ENCODE measurements around the gene GSN.

Gene GSN

GRCh38 chr9:121354762-121355161 lies 86.8 kb downstream of the GSN start:
- no peak for DNase-seq

DNA sequence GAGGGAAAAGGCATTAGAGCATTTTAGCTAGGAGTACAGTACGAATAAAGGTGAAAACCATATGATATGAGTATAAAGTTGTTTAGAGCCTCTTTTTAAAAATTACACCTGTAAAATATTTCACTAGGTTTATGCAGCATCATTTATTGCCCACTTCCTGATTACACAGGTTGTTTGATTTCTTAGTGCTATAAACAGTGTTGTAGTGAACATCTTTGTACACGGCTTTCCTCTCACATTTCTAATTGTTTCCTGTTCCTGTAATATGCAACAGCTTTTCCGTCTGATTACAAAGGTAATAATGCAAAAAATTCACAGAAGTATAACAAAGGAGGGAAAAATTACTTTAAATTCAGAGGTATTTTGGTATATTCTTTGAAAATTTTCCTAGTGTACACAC lies 89.0 kb downstream of the GSN start:
- DNase-seq = no peak

DNA sequence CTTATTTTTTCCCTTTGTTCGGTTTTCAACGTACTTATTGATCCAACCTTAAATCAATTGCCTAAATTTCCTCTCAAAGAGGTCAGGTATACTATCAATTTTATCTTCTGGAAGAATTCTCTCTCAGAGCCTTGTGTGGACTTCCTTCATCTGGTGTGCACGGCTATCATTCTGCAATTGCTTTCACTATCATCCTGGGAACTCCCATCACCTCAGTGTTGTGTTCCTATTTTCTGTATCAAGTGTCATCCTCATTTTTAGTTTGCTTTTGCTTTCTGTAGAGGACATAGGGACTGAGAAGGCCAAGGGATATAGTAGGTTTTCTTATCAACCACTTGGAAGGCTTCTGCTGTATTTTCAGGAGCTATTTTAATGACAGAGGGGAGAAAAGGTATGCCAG lies 90.8 kb downstream of the GSN start:
- no peak for DNase-seq

DNA sequence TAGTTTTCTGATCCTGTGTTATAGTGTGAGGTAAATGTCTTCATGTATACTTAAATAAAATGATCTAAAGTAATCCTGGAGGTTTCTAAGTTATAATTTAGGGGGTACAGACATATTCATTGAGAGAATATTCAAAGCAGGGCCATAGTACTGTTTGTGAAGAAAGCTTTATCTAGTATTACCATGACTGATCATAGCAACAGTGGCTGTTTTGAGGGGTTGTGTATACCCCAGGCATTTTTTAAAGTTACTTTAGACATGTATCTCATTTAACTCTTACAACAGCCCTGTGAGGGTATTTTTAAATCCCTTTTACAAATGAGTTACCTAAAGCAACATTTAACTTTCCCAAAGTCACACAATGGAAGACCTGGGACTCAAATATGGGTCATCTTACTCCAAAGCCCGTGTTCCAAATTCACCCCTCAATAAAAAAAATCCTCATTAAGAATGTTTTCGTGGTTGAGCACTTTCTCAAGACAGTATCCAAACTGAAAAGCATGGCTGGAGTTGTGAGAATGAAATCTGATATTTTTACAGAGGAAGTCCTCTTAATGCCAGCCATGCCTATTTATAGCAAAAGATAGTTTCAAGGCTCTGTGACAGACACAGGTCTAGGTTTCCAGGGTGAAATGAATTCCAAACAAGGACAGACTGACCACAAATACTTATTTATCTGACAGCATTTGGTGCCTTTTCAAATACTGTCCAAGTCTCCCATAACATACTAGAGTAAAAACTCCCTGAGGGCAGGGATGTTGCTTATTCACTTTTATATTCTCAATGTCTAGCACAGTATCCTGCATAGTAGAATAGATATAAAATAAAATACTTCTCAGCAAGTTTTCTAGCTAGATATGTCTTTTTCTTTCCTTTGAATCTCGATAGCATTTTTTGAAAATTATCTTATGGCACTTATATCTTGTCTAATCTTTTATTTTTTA lies 91.7 kb downstream of the GSN start:
- DNase-seq = no peak

DNA sequence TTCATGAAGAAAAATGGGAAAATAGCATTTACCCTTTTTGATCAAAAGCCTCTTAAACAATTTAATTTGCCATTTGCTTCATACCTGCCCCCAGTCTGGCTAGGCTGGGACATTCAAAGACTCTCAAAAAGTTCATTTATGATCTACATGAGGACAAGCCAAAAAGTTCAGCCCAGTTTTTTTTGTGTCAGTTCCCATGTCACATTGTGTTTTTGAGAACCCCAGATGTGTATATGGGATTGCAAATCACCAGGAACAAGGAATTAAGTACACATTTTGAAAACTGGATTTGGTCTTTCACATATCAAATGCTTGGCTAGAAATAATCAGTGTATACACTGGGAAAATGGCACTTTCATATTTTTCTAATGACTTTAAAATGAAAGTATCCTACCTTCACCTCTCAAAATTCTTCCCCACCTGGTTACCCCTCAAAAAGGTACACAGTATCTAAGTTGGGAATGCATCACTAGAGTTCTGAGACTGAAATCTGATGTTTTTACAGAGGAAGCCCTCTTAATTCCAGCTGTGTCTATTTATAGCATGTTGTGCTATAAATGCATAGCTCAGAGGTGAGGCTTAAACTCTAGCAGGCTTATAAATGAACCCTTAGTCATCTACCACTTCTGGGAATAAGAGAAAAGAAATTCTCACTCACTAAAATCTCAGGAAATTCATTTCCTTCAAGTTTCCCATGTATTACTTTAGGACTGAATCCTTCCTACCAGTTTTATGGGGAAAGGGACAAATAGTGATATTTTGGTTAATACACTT lies 92.8 kb downstream of the GSN start:
- DNase-seq = no peak

DNA sequence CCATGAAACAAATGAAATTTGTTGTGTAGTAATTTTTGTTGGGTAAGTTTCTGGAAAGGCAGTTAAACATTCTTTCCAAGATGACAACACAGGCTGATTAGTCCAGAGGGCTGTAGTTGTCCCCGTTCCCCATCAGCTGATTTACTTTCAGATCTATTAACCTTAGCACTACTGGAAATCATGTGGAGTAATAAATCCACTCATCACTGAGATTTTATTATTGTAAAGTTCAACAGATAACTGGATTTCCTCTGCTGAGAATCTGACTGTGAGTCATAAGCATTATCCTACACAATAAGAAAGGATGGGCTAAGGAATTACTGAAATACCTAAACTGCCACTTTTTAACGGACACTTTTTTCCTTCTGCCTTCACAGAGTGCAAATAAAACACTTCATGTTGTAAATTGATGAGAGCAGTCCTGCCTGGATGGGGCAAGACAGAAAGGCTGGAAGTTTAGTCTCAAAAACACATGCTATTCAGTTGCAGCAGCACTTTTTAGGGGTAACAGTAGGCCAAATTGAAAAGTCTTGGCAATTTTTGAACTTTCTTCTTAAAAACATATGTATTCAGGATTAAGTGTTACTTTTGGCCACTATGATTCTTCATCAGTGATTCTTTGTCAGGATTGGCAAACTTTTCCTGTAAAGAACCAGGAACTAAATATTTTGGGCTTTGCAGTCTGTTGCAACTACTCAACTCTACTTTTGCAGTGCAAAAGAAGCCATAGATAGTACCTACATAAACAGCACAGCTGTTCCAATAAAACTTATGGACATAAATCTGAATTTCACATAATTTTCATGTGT lies 95.1 kb downstream of the GSN start:
- no peak for DNase-seq

- no peak for DNase-seq
Observed at GRCh38 chr9:121363622-121363961, 95.6 kb downstream of the GSN start.

- no peak for DNase-seq
Observed at GRCh38 chr9:121364077-121364476, 96.1 kb downstream of the GSN start.

DNA sequence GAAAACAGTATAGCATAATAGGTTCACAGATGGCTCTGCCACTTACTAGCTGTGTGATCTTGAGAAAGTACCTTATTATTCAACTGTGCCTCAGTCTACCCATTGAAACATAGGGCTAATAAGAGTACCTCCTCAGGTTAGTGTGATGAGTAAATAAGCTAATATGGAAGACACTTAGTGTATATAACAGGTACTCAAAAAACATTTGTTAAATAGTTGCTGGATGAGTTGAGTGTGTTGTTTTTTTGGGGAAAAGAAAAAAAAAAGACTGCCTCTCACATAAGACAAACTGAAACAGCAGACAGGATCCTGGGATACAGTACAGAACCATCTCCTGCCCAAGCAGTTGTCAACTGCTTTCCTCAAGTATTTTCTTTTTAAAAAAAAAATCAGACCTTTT lies 96.9 kb downstream of the GSN start:
- DNase-seq = no peak

GRCh38 chr9:121365564-121365963 lies 97.6 kb downstream of the GSN start:
- no peak for DNase-seq

DNA sequence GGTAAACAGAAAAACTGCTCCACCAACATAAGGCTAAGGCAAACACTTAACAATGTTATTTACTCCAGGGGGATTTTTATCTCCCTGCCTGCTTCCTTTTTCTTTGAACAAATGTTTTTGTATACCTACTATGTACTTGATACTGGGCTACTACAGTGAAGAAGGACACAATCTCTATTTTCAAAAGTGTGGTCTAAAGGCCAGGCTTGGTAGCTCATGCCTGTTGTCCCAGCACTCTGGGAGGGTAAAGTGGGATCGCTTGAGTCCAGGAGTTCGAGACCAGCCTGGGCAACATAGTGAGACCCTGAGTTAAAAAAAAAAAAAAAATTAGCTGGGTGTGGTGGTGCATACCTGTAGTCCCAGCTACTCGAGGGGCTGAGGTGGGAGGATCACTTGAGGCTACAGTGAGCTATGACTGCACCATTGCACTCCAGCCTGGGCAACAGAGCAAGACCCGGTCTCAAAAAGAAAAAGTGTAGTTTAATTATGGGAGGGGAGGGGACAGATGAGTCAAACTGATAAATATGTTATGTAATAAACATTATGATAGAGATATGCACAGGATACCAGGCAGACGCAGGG lies 98.7 kb downstream of the GSN start:
- DNase-seq = no peak

DNA sequence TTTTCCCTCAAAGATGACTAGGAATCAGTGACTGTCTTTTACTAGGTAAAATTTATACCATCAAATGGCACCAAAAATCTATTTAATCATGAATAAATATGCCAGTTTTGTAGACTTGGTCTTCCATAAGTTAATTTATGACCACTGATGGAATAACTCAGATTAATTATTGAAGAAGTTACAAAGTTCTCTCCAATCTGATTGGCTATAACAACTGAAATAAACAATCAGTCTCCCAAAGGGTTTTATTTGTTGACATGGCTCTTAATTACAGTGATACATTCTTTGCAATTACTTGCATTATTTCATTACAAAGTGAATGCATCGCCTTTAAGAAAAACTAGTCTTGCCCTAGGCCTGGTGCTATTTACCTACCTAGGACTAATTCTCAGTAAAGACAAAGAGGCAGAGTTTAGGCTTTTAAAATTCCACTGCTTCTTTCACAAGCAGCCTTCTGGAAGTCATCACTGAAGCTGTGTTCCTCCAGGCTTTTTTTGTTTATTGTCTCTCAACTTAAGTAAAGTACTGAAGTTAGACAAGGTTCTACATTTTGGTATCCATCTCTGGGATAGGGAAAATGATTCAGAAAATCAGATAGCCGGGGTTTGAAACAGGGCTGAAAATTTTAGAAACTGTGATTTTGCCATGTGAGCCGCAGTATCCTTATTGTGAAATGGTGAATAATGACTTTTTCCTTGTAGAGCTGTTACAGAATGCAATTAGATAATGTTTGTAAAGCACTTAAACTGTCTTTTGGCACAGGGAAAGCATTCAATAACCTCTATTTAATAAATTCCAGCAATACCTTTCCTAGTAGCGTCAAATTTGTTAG lies 99.6 kb downstream of the GSN start:
- no peak for DNase-seq

DNA sequence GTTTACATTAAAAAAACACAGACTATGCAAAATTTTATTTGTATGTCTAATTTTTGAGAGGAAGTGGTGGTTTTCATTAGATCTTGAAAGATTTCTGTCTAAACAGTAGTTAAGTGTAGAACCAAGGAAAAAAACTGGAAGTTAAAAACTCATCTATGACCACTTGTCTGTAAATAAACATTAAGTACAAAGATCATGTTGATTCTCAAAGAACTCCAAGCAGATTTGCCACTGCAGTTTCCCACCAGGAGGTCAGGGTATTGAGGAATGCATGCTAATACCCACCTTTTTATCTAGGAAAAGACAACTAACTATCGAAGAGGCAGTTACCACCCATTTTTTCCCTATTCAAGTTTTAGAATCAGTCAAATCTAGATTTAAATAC lies 100.2 kb downstream of the GSN start:
- no peak for DNase-seq

DNA sequence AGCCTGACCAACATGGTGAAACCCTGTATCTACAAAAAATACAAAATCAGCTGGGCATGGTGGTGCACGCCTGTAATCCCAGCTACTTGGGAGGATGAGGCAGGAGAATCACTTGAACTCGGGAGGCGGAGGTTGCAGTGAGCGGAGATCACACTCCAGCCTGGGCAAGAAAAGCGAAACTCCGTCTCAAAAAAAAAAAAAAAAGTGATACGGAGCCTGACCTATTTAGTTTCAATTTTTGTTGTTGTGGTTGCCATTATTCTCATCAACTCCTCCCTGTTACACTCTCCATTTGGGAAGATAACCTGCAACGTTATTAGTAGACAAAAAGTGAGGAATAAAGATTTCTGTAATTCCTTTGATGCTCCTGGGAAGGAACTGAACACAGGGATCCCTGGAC lies 100.8 kb downstream of the GSN start:
- no peak for DNase-seq

DNA sequence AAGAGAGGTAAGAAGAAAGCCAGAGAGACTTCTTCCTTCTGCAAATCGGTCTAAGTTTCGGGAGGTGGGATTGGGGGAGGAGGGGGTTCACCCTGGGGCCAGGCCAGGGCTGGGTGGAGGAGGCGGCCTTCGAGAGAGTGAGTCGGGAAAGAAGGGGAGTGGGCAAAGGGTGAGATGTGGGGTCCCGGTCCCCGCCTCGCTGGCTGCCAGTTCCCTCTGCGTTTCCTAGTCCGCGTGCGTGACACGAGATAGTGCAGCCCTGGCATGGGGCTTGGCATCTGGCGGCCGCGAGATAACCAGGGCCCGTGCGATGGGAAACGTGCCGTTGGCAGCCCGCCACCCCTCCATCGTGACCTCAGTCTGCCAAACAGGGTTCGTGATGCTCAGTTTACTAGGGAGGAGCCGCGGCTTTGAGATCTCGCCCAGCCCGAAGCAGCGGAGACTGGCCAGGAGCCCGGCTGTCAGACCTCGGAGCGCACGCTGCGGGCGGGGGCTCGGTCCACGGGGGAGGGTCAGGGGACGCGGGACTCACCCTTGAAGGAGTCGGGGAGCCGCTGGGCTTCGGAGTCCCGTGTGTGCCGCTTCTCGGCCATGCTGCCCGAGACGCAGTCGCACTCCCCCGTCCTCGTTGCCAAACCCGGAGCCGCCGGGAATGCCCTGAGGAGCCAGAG lies 101.8 kb downstream of the GSN start, which contains the start of gene STOM:
STOM (minus strand) TSS at position 656 of the 671 bp plus-strand sequence; CDS start at position 593, 63 bp downstream.
- DNase-seq = no peak

DNA sequence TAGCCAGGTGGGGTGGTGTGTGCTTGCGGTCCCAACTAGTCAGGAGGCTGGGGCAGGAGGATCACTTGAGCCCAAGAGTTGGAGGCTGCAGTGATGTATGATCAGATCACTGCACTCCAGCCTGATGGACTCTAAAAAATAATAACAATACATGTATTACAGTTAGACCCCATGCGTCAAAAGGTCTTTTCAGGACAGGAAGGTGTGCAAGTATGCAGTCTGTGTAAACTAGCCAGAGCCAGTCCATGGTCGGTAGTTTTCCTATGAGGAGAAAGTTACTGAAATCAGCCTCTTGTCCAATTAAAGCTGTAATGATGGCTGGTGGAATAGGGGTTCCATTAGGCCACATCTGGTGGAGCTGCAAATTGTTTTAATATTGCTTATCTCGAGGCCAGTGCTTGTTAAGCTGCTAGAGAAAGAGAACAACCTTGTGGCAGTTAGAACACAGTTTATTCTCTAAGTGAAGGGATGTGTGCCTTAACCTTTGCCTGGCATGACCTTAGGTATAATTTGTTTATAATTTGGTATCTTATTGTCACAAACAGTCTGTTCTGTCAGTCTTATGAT lies 103.6 kb downstream of the GSN start:
- no peak for DNase-seq

GRCh38 chr9:121372239-121373010 lies 104.5 kb downstream of the GSN start:
- DNase-seq = no peak

DNA sequence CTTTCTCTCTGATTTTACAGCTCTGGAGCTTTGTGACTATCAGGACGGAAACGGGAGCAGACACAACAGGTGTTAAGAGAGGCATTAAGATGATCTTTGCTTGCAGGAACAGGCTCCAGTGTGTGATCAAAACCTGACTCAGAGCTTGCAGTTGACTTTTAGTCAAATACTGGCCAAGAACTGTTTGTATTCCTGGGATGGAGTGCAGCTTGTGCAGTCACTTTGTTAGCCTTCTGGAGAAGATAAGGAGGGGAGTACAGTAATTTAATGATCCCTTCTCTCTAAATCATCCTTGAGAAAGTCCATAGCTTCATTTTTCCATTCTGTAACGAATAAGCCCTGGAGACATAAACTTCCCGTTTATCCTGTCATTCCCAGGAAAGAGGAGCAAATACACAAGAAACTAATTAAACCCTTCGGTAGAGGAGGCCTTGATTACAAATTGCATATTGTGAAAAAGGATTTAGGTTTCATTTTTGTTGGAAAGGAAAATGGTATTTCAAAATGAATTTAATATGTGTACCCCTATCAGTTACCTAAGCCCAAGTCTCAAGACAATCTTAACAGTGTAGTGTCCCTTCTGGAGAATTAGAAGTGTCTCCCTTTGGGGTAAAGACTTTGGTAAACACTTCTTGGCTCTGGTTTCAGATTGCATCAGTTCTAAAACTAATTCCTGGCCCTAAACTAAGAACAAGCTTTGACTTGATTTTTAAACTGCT lies 105.2 kb downstream of the GSN start:
- DNase-seq = no peak

GRCh38 chr9:121376214-121376830 lies 108.4 kb downstream of the GSN start:
- no peak for DNase-seq
